Brain microvascular endothelial cell (primary cell): Measurements from ENCODE around the gene UCP3.
"Not testable (repeated sequence)": the region's sequence is repeated elsewhere in the genome, so short reads cannot be mapped to it uniquely, and the experiment has no call there.

ENCODE experiments used
- DNase-seq: peaks from one replicate; pipeline ENCODE4 v3.0.0-alpha.2; 2020
- H3K27ac ChIP-seq: fragments of 250-450 bp; sonication (Bioruptor Pico); 2 replicates; pipeline ENCODE4 v1.5.1; 2020; ENCODE audit warnings: mild to moderate bottlenecking, moderate library complexity
- H3K27me3 ChIP-seq: fragments of 250-450 bp; sonication (Bioruptor Pico); replicated peaks from 2 replicates; pipeline ENCODE4 v1.5.1; 2020; ENCODE audit warnings: mild to moderate bottlenecking
- H3K36me3 ChIP-seq: fragments of 250-450 bp; sonication (Bioruptor Pico); replicated peaks from 2 replicates; pipeline ENCODE4 v1.5.1; 2020; ENCODE audit warnings: mild to moderate bottlenecking
- H3K4me3 ChIP-seq: 2 replicates; pipeline ENCODE4 v1.5.1; 2011; ENCODE audit warnings: low read depth, mild to moderate bottlenecking, control low read depth, low read length, moderate library complexity
- in situ Hi-C: cut with HindIII; loops from 2 replicates; pipeline ENCODE4 v1.10.0; 2017; ENCODE audit warnings: low sequenced_read_pairs, low pct_ligation_motif_present
- TF ChIP-seq, protein P1 (sequence below): IDR thresholded peaks from 2 replicates; pipeline ENCODE4 v1.5.1; 2011; ENCODE audit warnings: low read depth, mild to moderate bottlenecking, moderate library complexity, low read length, control low read depth, inconsistent platforms; ENCODE audit errors: missing control alignments

UCP3 gene

DNA sequence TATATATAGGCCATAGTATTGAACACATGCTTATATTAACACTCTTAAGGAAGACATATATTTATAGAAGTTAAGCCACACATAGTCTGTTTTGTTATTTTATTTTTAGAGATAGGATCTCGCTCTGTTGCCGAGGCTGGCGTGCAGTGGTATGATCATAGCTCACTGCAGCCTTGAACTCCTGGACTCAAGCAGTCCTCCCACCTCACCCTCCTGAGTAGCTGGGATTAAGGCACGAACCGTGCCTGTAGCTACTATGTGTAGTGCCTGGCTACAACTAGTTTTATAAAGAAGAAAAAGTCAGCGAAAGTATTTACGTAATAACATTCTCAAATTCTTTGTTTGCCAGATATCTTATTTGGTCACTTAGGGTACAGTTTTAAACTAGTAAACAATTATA is 20.7 kb downstream of the UCP3 start:
- Histone ChIP-seq H3K27ac (no peak overlapping the region), H3K36me3 (no peaks in the 10 kb centered on the region), H3K27me3 (no peaks in the 10 kb centered on the region), H3K4me3 (no peak overlapping the region)
- no peak for DNase-seq
- in situ Hi-C loops, result no loop called here
- TF ChIP-seq, protein P1, sequence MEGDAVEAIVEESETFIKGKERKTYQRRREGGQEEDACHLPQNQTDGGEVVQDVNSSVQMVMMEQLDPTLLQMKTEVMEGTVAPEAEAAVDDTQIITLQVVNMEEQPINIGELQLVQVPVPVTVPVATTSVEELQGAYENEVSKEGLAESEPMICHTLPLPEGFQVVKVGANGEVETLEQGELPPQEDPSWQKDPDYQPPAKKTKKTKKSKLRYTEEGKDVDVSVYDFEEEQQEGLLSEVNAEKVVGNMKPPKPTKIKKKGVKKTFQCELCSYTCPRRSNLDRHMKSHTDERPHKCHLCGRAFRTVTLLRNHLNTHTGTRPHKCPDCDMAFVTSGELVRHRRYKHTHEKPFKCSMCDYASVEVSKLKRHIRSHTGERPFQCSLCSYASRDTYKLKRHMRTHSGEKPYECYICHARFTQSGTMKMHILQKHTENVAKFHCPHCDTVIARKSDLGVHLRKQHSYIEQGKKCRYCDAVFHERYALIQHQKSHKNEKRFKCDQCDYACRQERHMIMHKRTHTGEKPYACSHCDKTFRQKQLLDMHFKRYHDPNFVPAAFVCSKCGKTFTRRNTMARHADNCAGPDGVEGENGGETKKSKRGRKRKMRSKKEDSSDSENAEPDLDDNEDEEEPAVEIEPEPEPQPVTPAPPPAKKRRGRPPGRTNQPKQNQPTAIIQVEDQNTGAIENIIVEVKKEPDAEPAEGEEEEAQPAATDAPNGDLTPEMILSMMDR, result no peak

DNA sequence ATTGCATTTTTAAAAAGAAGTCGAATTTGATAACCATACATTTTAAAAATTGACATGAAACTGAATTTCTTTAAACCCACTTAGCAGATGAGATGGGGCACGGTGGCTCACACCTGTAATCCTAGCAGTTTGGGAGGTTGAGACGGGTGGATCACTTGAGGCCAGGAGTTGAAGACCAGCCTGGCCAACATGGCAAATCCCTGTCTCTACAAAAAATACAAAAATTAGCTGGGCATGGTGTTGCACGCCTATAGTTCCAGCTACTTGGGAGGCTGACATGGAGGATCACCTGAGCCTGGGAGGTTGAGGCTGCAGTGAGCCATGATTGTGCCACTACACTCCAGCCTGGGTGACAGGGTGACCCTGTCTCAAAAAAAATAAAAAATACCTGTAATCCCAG is 23.2 kb downstream of the UCP3 start:
- DNase-seq, H3K27ac ChIP-seq, in situ Hi-C loops, H3K27me3 ChIP-seq, H3K4me3 ChIP-seq, H3K36me3 ChIP-seq: not testable (repeated sequence)

DNA sequence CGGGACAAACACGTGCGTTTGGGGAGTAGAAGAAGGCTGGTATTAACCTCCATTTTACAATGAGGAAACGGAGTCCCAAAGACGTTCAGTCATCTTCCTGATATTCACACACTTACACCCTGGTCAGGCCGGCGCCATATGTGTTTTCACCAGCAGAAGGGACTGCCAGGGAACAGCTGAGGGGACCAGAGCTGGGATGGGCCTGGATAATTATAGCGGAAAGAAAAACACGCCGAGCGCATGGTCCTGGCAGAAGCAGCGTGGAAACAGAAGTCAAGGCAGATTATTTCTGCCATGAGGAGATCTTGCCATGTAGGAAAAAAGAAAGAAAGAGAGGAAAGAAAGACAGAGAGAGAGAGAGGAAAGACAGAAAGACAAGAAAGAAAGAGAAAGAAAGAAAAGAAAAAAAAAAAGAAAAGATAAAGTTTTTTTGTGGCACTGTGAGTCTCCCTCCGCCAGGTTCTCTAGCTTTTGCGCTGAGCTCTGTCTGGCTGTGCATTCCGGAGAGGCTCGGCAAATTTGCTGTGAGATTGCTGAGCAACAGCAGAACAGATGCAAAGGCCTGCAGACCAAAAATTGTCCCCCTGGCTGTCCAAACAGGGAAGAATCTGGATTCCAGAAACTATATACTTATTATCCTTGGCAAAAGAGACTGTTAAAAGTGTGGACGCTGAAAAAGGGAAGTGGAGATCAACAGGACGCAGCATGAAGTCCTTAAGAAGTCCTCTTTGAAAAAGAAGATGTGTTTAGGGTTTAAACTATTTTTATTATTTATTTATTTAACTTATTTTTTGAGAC is 24.9 kb downstream of the UCP3 start:
- Histone ChIP-seq H3K4me3 (peak overlapping the region; percentile 77), H3K27me3 (no peaks in the 10 kb centered on the region), H3K36me3 (no peaks in the 10 kb centered on the region), H3K27ac (no peak overlapping the region)
- DNase-seq, result no peak
- in situ Hi-C loops, result no loop called here
- TF ChIP-seq, protein P1, result no peak

DNA sequence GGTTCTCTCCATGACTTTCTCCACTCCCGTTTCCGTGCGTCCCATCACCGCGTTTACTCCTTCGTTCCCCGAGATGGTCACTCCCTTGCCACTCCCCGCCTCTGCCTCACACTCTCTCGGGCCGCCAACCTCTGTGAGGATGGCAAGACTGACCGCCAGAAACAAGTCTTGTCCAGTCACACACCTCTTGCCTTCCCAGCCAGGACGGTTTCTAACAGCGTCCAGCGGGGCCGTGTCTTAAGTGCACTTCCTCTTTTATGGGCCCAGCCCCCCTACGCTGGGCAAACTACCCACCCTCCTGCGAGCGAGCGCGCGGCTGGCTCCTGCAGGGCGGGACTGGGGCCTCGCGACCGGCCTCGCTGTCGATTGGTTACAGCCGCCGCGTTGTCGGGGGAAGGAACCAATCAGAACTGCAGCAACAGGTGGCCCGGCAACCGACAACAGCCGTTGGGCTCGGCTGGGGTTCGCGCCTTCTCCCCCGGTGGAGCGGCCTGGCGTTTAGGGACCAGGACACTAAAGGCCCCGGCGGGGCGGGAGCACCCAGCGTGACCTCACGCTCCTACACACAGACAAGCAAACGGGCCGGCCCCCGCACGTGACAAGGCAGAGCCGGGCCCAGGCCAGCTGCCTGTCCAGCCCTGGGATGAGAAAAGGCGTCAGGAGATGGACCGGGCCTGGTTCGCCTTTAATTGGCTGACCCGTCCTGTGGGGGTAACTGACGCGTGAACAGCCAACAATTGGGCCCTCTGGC is 25.7 kb downstream of the UCP3 start:
- Histone ChIP-seq H3K4me3 (peak overlapping the region; percentile 77), H3K36me3 (no peaks in the 10 kb centered on the region), H3K27ac (peak overlapping the region; percentile 45), H3K27me3 (no peaks in the 10 kb centered on the region)
- TF ChIP-seq, protein P1, result no peak
- peak; percentile 84 for DNase-seq
- in situ Hi-C loops, result no loop called here

DNA sequence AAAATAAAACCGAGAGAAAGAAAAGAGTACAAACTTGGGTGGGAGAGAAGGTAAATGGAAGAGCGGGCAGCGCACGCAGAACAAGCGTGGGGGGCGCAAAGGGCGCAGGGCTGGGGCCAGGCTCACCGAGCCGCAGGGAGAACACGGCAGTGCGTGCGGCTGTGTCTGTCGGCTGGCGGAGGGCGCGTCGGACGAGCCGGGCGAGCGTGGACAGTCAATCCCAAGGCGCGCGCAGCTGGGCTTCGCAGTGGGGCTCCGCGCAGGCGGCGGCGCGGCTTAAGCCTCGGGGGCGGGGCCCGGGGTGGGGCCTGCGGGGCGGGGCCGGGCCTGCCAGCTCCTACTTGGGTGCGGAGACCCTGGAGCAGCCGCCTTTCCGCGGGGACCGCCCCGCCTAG is 26.3 kb downstream of the UCP3 start, which contains the start of gene UCP2:
UCP2 (minus strand) TSS at position 249 of the 395 bp plus-strand sequence. CDS start 4,465 bp downstream, outside the sequence.
- DNase-seq, result peak; percentile 68
- TF ChIP-seq, protein P1, result no peak
- Histone ChIP-seq H3K4me3 (peak within 1 kb of the TSS; percentile 77), H3K27me3 (no peaks in the 10 kb centered on the region), H3K36me3 (no peaks in the 10 kb centered on the region), H3K27ac (peak within 1 kb of the TSS; percentile 45)
- in situ Hi-C loops, result no loop called here

DNA sequence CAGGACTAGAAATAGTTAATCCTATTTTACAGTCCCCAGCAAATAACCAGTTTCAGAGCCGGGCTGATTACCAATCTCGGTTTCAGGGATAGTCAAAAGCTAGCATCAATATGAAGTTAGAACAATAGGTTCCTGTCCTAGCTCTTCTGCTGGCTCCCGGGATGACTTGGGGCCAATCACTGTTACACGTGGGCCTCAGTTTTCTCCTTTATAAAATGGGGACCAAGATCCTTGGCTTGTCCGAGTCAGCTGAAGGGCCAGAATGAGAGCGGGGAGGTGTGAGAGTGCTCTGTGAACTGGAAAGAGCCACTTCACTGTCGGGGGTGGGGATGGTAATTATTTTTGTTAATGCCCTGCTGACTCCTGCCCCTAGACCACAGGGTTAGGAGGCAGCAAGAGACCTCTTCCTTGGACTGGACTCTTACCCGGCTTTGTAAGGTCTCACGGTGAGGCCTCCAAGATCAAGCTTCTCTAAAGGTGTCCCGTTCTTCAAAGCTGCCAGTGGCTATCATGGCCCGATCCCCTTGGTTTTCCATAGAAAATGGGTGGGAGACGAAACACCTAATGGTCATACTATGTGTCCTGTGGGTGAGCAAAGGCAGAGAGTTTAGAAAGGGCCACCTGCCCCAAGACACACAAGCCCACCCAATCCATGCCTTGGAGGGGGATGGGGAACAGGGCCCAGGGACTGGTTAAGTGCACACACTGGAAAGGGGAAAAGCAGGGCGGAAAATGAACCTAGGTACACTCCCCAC is 27.7 kb downstream of the UCP3 start:
- H3K27ac ChIP-seq, result no peak overlapping the region
- in situ Hi-C loops, result no loop called here
- DNase-seq, result no peak

More for the DNA sequence above, 27.7 kb downstream of the UCP3 start:
- peak overlapping the region; percentile 77 for H3K4me3 ChIP-seq
- TF ChIP-seq, protein P1, result no peak
- H3K36me3 ChIP-seq, result no peaks in the 10 kb centered on the region
- H3K27me3 ChIP-seq, result no peaks in the 10 kb centered on the region
